Stimulated activated CD8-positive, alpha-beta memory T cell treated with anti-CD3 and anti-CD28 coated beads, Interleukin-4, amount 100 ng/mL, for 24 hours (primary cell): Measurements from ENCODE around the gene ASB16.

Source experiments
- DNase-seq: peaks from one replicate; pipeline ENCODE4 v3.0.0-alpha.2; 2020; ENCODE audit warnings: low read depth

Gene ASB16

DNA sequence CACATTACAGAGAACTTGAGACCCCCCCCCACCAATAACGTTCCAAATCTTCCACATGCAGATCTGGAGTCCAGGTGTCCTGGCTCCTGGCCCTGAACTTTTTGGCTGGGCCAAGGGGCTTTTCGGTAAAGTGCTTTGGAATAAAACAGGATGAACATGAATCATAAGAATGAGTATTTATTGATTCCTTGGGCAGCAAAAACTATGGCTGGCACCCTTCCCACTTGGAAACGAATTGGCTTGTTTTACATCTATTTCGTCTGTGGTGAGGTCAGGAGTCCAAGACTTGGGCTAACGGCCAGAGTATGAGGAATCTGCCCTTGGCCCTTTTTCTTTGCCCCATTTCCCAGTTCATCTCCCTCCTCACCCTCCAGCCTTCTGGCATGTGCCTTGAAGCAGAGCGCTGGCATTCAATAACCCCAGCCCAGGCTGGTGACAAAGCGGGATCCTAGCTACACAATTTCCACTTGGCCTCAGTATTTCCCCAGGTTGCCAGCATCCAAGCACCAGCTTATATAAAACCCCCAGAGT lies 53.1 kb downstream of the ASB16 start:
- DNase-seq = no peak
